Measurements from ENCODE around the gene CRAMP1. TPM values are rescaled to one million over a fixed set of nuclear protein-coding genes. Genes with fewer than 3 reads are reported as not detected.
"Not testable (repeated sequence)": the region's sequence is repeated elsewhere in the genome, so short reads cannot be mapped to it uniquely, and the experiment has no call there.

CRAMP1 gene
- total RNA-seq, 1 donor from 2014 or later, result 18.0 TPM

GRCh38 chr16:1592446-1592845 is 19.7 kb upstream of the CRAMP1 start:
- Histone ChIP-seq H3K27me3 (ENCODE audit: insufficient read depth, low read length) (no peaks in the 10 kb centered on the region), H2AFZ (ENCODE audit: low read depth, low read length) (no peak overlapping the region), H3K27ac (ENCODE audit: low read depth, low read length) (no peak overlapping the region), H4K20me1 (ENCODE audit: insufficient read depth, low read length) (no peaks in the 10 kb centered on the region), H3K36me3 (ENCODE audit: insufficient read depth, low read length) (peaks cover 2% of the 10 kb centered on the region), H3K4me2 (ENCODE audit: low read length) (no peak overlapping the region), H3K4me1 (ENCODE audit: insufficient read depth, low read length) (no peaks in the 10 kb centered on the region), H3K9me3 (ENCODE audit: insufficient read depth, low read depth, low read length) (no peaks in the 10 kb centered on the region), H3K4me3 (ENCODE audit: insufficient read depth, low read depth, low read length) (no peak overlapping the region), H3K9ac (ENCODE audit: low read length) (no peak overlapping the region), H3K79me2 (ENCODE audit: insufficient read depth, low read length) (no peaks in the 10 kb centered on the region)
- no peak for FAIRE-seq
- Mint-ChIP-seq H3K4me1 (ENCODE audit: low read depth, unreplicated experiment) (no peaks in the 10 kb centered on the region), H3K9me3 (ENCODE audit: unreplicated experiment) (no peaks in the 10 kb centered on the region), H3K36me3 (ENCODE audit: low read depth, unreplicated experiment) (peaks cover 15% of the 10 kb centered on the region), H3K27ac (ENCODE audit: unreplicated experiment) (no peak overlapping the region), H3K4me3 (ENCODE audit: unreplicated experiment) (no peak overlapping the region), H3K27me3 (ENCODE audit: low read depth, unreplicated experiment) (no peaks in the 10 kb centered on the region)
- no peak for DNase-seq (ENCODE audit: low read depth)
- no peak for TF ChIP-seq CTCF (IDR thresholded peaks at IDR 0.05; ENCODE audit: insufficient read depth, low read depth, low read length)
- TF ChIP-seq EZH2 (IDR thresholded peaks at IDR 0.05; ENCODE audit: insufficient read depth, low read length), result no peak

GRCh38 chr16:1595511-1595910 is 16.6 kb upstream of the CRAMP1 start:
- not testable (repeated sequence) for H3K4me2 ChIP-seq (ENCODE audit: low read length); H3K4me1 ChIP-seq (ENCODE audit: insufficient read depth, low read length); H3K4me3 ChIP-seq (ENCODE audit: insufficient read depth, low read depth, low read length); H3K36me3 ChIP-seq (ENCODE audit: insufficient read depth, low read length); H3K79me2 ChIP-seq (ENCODE audit: insufficient read depth, low read length); H3K9ac ChIP-seq (ENCODE audit: low read length); H3K27ac ChIP-seq (ENCODE audit: low read depth, low read length); FAIRE-seq; H3K4me3 Mint-ChIP-seq (ENCODE audit: unreplicated experiment); H3K9me3 ChIP-seq (ENCODE audit: insufficient read depth, low read depth, low read length); DNase-seq (ENCODE audit: low read depth); H3K27me3 Mint-ChIP-seq (ENCODE audit: low read depth, unreplicated experiment); H3K27ac Mint-ChIP-seq (ENCODE audit: unreplicated experiment); H4K20me1 ChIP-seq (ENCODE audit: insufficient read depth, low read length); H3K4me1 Mint-ChIP-seq (ENCODE audit: low read depth, unreplicated experiment); H3K27me3 ChIP-seq (ENCODE audit: insufficient read depth, low read length); H3K9me3 Mint-ChIP-seq (ENCODE audit: unreplicated experiment); H2AFZ ChIP-seq (ENCODE audit: low read depth, low read length)
- H3K36me3 Mint-ChIP-seq (ENCODE audit: low read depth, unreplicated experiment), result peaks cover 20% of the 10 kb centered on the region

GRCh38 chr16:1596516-1596915 is 15.6 kb upstream of the CRAMP1 start:
- TF ChIP-seq CTCF (IDR thresholded peaks at IDR 0.05; ENCODE audit: insufficient read depth, low read depth, low read length) (no peak), EZH2 (IDR thresholded peaks at IDR 0.05; ENCODE audit: insufficient read depth, low read length) (no peak)
- Histone ChIP-seq H4K20me1 (ENCODE audit: insufficient read depth, low read length) (no peaks in the 10 kb centered on the region), H3K9ac (ENCODE audit: low read length) (no peak overlapping the region), H3K4me3 (ENCODE audit: insufficient read depth, low read depth, low read length) (no peak overlapping the region), H2AFZ (ENCODE audit: low read depth, low read length) (no peak overlapping the region), H3K4me2 (ENCODE audit: low read length) (no peak overlapping the region), H3K27ac (ENCODE audit: low read depth, low read length) (no peak overlapping the region), H3K36me3 (ENCODE audit: insufficient read depth, low read length) (no peaks in the 10 kb centered on the region), H3K9me3 (ENCODE audit: insufficient read depth, low read depth, low read length) (no peaks in the 10 kb centered on the region), H3K79me2 (ENCODE audit: insufficient read depth, low read length) (no peaks in the 10 kb centered on the region), H3K27me3 (ENCODE audit: insufficient read depth, low read length) (no peaks in the 10 kb centered on the region), H3K4me1 (ENCODE audit: insufficient read depth, low read length) (no peaks in the 10 kb centered on the region)
- Mint-ChIP-seq H3K27ac (ENCODE audit: unreplicated experiment) (no peak overlapping the region), H3K27me3 (ENCODE audit: low read depth, unreplicated experiment) (no peaks in the 10 kb centered on the region), H3K4me3 (ENCODE audit: unreplicated experiment) (no peak overlapping the region), H3K4me1 (ENCODE audit: low read depth, unreplicated experiment) (no peaks in the 10 kb centered on the region), H3K9me3 (ENCODE audit: unreplicated experiment) (no peaks in the 10 kb centered on the region), H3K36me3 (ENCODE audit: low read depth, unreplicated experiment) (peaks cover 15% of the 10 kb centered on the region)
- no peak for FAIRE-seq
- no peak for DNase-seq (ENCODE audit: low read depth)
